SK-N-MC (cell line): ENCODE measurements around the gene UMPS.

Source experiments
- EZH2 ChIP-seq: fragments of 200-600 bp; sonication (generic); IDR thresholded peaks from one replicate; pipeline ENCODE4 v1.6.1; 2017; ENCODE audit warnings: antibody characterized with exemption
- FOXP2 ChIP-seq: optimal IDR thresholded peaks from 2 replicates; pipeline ENCODE3; 2011; ENCODE audit warnings: mild to moderate bottlenecking, moderate library complexity; ENCODE audit not compliant: insufficient read depth; ENCODE audit errors: extremely low read length, control extremely low read depth
- POLR2AphosphoS5 ChIP-seq: IDR thresholded peaks from 2 replicates; pipeline ENCODE4 v1.6.1; 2012; ENCODE audit warnings: mild to moderate bottlenecking, low read depth, low read length, borderline replicate concordance

GRCh38 chr3:124797426-124797945 lies 67.2 kb downstream of the UMPS start:
- TF ChIP-seq POLR2AphosphoS5 (no peak), EZH2 (no peak), FOXP2 (no peak)
